GM23338 (cell line): ENCODE measurements around the gene GIMAP5. TPM values are rescaled to one million over a fixed set of nuclear protein-coding genes. Genes with fewer than 3 reads are reported as not detected.

Experiments used
- ATAC-seq: fragments of 200-7000 bp; cut with Tn5 transposase; 3 replicates; pipeline ENCODE4 v1.9.1; 2020
- DNase-seq: peaks from one replicate; pipeline ENCODE4 v3.0.0-alpha.2; 2015; ENCODE audit warnings: low spot score
- H2AFZ ChIP-seq: fragments of 200-600 bp; sonication (generic); 2 replicates; pipeline ENCODE4 v1.8.0; 2016; ENCODE audit warnings: antibody characterized with exemption, mild to moderate bottlenecking, moderate library complexity
- H3F3A ChIP-seq: fragments of 200-600 bp; sonication (generic); replicated peaks from 2 replicates; pipeline ENCODE4 v1.8.0; 2017; ENCODE audit warnings: antibody characterized with exemption, mixed run types, low read depth
- H3K27ac ChIP-seq: fragments of 200-600 bp; sonication (generic); 2 replicates; pipeline ENCODE4 v1.6.1; 2016; ENCODE audit warnings: low read depth
- H3K27me3 ChIP-seq: fragments of 200-600 bp; sonication (generic); 2 replicates; pipeline ENCODE4 v1.8.0; 2016; ENCODE audit warnings: mild to moderate bottlenecking, mixed run types, moderate library complexity; ENCODE audit not compliant: insufficient read depth
- H3K36me3 ChIP-seq: fragments of 200-600 bp; sonication (generic); 2 replicates; pipeline ENCODE4 v1.8.0; 2016; ENCODE audit warnings: mild to moderate bottlenecking; ENCODE audit not compliant: insufficient read depth
- H3K4me1 ChIP-seq: fragments of 200-600 bp; sonication (generic); 2 replicates; pipeline ENCODE4 v1.8.0; 2016; ENCODE audit warnings: mild to moderate bottlenecking, moderate library complexity; ENCODE audit not compliant: insufficient read depth
- H3K4me2 ChIP-seq: fragments of 200-600 bp; sonication (generic); 2 replicates; pipeline ENCODE4 v1.7.1; 2017; ENCODE audit warnings: mixed run types
- H3K4me3 ChIP-seq: fragments of 200-600 bp; sonication (generic); 2 replicates; pipeline ENCODE4 v1.6.1; 2016; ENCODE audit warnings: mixed run types
- H3K79me2 ChIP-seq: fragments of 200-600 bp; sonication (generic); replicated peaks from 2 replicates; pipeline ENCODE4 v1.8.0; 2017; ENCODE audit warnings: mild to moderate bottlenecking; ENCODE audit not compliant: insufficient read depth
- H3K9me2 ChIP-seq: fragments of 200-600 bp; sonication (generic); 2 replicates; pipeline ENCODE4 v1.8.0; 2017; ENCODE audit not compliant: insufficient read depth
- H4K20me1 ChIP-seq: fragments of 200-600 bp; sonication (generic); replicated peaks from 2 replicates; pipeline ENCODE4 v1.8.0; 2017; ENCODE audit warnings: mild to moderate bottlenecking; ENCODE audit not compliant: insufficient read depth
- H3K27ac Mint-ChIP-seq: 2 replicates; pipeline ENCODE4 v1.8.0; 2020; ENCODE audit warnings: inconsistent platforms, mild to moderate bottlenecking, moderate library complexity, mixed read lengths
- H3K27me3 Mint-ChIP-seq: 3 replicates; pipeline ENCODE4 v1.8.0; 2022; ENCODE audit warnings: low read depth, mild to moderate bottlenecking, moderate library complexity, mixed read lengths, inconsistent platforms; ENCODE audit not compliant: insufficient read depth, poor library complexity
- H3K36me3 Mint-ChIP-seq: 3 replicates; pipeline ENCODE4 v1.8.0; 2021; ENCODE audit warnings: low read depth, mild to moderate bottlenecking, inconsistent platforms, moderate library complexity, mixed read lengths
- H3K4me1 Mint-ChIP-seq: 3 replicates; pipeline ENCODE4 v1.8.0; 2020; ENCODE audit warnings: mild to moderate bottlenecking, inconsistent platforms, mixed read lengths
- H3K4me3 Mint-ChIP-seq: 3 replicates; pipeline ENCODE4 v1.8.0; 2021; ENCODE audit warnings: moderate library complexity, mild to moderate bottlenecking, inconsistent platforms, mixed read lengths
- H3K9me3 Mint-ChIP-seq: 3 replicates; pipeline ENCODE4 v1.8.0; 2020; ENCODE audit warnings: moderate library complexity, mild to moderate bottlenecking, inconsistent platforms, mixed read lengths
- CREB1 ChIP-seq: fragments of 250-450 bp; sonication (Bioruptor Pico); IDR thresholded peaks from 2 replicates; pipeline ENCODE4 v1.5.0; 2020; ENCODE audit warnings: low read depth, mild to moderate bottlenecking, moderate library complexity
- CTCF ChIP-seq, 2 experiments: fragments of 200-600 bp in 1 of 2; sonication (generic) in 1 of 2; conservative IDR thresholded peaks; 2 replicates each; pipeline versions ENCODE4 v1.5.1 to v1.6.1; 2016 to 2017; ENCODE audit warnings: antibody characterized with exemption in 2 of 2, low read depth in 2 of 2, mild to moderate bottlenecking in 2 of 2, moderate library complexity in 1 of 2
- ETS1 ChIP-seq: IDR thresholded peaks from 2 replicates; pipeline ENCODE4 v1.6.1; 2016; ENCODE audit warnings: antibody characterized with exemption
- EZH2 ChIP-seq: fragments of 200-600 bp; sonication (generic); IDR thresholded peaks from one replicate; pipeline ENCODE4 v1.8.0; 2017; ENCODE audit warnings: antibody characterized with exemption, mild to moderate bottlenecking, low read depth; ENCODE audit not compliant: unreplicated experiment
- EZH2phosphoT487 ChIP-seq: fragments of 200-600 bp; sonication (generic); IDR thresholded peaks from one replicate; pipeline ENCODE4 v1.8.1; 2018; ENCODE audit warnings: antibody characterized with exemption; ENCODE audit not compliant: unreplicated experiment
- JUNB ChIP-seq: IDR thresholded peaks from one replicate; pipeline ENCODE4 v1.6.1; 2016; ENCODE audit warnings: antibody characterized with exemption; ENCODE audit not compliant: unreplicated experiment
- NANOG ChIP-seq: IDR thresholded peaks from 2 replicates; pipeline ENCODE4 v1.6.1; 2016; ENCODE audit warnings: antibody characterized with exemption, borderline replicate concordance
- REST ChIP-seq: IDR thresholded peaks from one replicate; pipeline ENCODE4 v1.6.1; 2018; ENCODE audit warnings: antibody characterized with exemption; ENCODE audit not compliant: unreplicated experiment
- STAT1 ChIP-seq: IDR thresholded peaks from one replicate; pipeline ENCODE4 v1.6.1; 2016; ENCODE audit warnings: antibody characterized with exemption; ENCODE audit not compliant: unreplicated experiment
- ZNF114 ChIP-seq: fragments of 250-450 bp; sonication (Bioruptor Pico); IDR thresholded peaks from 2 replicates; pipeline ENCODE4 v1.5.0; 2020; ENCODE audit warnings: mild to moderate bottlenecking, moderate library complexity
- ZNF331 ChIP-seq: fragments of 250-450 bp; sonication (Bioruptor Pico); IDR thresholded peaks from 2 replicates; pipeline ENCODE4 v1.5.0; 2020; ENCODE audit warnings: low read depth, mild to moderate bottlenecking, moderate library complexity
- ZNF462 ChIP-seq: fragments of 250-450 bp; sonication (Bioruptor Pico); IDR thresholded peaks from 2 replicates; pipeline ENCODE4 v1.5.0; 2020; ENCODE audit warnings: mild to moderate bottlenecking, moderate library complexity
- polyA plus RNA-seq: library from polyadenylated mRNA; unstranded; fragments of >200 nt; fragmentation: Nextera tagmentation; extraction: Ambion mirVana; gene quantifications from 2 replicates; pipeline ENCODE4 v1.2.1, GENCODE V29; 2016
- total RNA-seq: library from RNA; depleted of rRNA; stranded (reverse); fragments of >200 nt; shearing (Covaris generic); gene quantifications from 2 replicates; pipeline ENCODE4 v1.2.3, GENCODE V29; 2014

The GIMAP5 gene
- total and polyA plus RNA-seq, 2 experiments from 2014 or later = not detected

- no peak for TF ChIP-seq EZH2phosphoT487
- no peak for TF ChIP-seq CREB1
- TF ChIP-seq CTCF (conservative IDR thresholded peaks at IDR 0.05; ENCODE audit: low read depth in 2 of 2) = no peak
- no peak for TF ChIP-seq REST
- no peak for TF ChIP-seq JUNB
- TF ChIP-seq ZNF114 (CRISPR knock-in tag) = no peak
- no peak for TF ChIP-seq EZH2
These were observed 17.0 kb upstream of the GIMAP5 start (continued) for GRCh38 chr7:150719960-150720891.

DNA sequence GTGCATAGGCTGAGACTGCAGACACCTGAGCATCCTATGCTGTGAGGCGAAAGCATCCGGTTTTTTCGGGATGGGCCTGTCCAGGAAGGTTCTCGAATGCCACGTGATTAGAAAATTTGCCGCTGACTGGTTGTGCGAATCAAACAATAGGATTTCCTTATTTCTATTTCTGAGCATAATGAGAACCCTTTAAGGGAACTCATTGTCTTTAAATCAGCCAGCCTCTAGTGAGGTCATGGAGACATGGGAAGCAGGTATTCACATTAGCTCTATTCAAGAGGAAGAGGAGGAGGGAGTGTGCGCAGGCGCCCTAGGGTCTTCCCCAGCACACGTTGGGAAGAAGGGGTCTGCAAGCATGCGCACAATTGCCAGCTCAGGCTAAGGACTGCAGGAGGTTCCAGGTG is 15.2 kb upstream of the GIMAP5 start:
- Histone ChIP-seq H3K9me2 (no peaks in the 10 kb centered on the region), H3K4me1 (no peaks in the 10 kb centered on the region), H3K4me2 (no peak overlapping the region), H3K79me2 (no peaks in the 10 kb centered on the region), H3K27me3 (peaks cover 49% of the 10 kb centered on the region), H3K4me3 (no peak overlapping the region), H3F3A (no peaks in the 10 kb centered on the region), H3K27ac (no peak overlapping the region), H3K36me3 (no peaks in the 10 kb centered on the region), H2AFZ (no peak overlapping the region), H4K20me1 (no peaks in the 10 kb centered on the region; the same call in 1 of the 2 replicates)
- Mint-ChIP-seq H3K4me1 (no peaks in the 10 kb centered on the region), H3K9me3 (peaks cover 5% of the 10 kb centered on the region; the same call in 2 of the 3 replicates), H3K36me3 (no peaks in the 10 kb centered on the region), H3K4me3 (no peak overlapping the region), H3K27me3 (peaks cover 35% of the 10 kb centered on the region), H3K27ac (no peak overlapping the region)
- DNase-seq (no peak), ATAC-seq (no peak)
- no peak for TF ChIP-seq NANOG
- no peak for TF ChIP-seq EZH2
- no peak for TF ChIP-seq ZNF462 (CRISPR knock-in tag)
- no peak for TF ChIP-seq ZNF331
- no peak for TF ChIP-seq STAT1
- TF ChIP-seq ETS1 = no peak
